Measurements from ENCODE around the gene CFAP77.

Gene CFAP77

GRCh38 chr9:132541051-132541450, 131.0 kb downstream of the CFAP77 start:
- DNase-seq (ENCODE audit: low spot score), result no peak
- TF ChIP-seq, protein P1, sequence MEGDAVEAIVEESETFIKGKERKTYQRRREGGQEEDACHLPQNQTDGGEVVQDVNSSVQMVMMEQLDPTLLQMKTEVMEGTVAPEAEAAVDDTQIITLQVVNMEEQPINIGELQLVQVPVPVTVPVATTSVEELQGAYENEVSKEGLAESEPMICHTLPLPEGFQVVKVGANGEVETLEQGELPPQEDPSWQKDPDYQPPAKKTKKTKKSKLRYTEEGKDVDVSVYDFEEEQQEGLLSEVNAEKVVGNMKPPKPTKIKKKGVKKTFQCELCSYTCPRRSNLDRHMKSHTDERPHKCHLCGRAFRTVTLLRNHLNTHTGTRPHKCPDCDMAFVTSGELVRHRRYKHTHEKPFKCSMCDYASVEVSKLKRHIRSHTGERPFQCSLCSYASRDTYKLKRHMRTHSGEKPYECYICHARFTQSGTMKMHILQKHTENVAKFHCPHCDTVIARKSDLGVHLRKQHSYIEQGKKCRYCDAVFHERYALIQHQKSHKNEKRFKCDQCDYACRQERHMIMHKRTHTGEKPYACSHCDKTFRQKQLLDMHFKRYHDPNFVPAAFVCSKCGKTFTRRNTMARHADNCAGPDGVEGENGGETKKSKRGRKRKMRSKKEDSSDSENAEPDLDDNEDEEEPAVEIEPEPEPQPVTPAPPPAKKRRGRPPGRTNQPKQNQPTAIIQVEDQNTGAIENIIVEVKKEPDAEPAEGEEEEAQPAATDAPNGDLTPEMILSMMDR (IDR thresholded peaks at IDR 0.05; ENCODE audit: borderline replicate concordance, control extremely low read depth, extremely low read depth, insufficient read depth, missing control alignments), result no peak
- in situ Hi-C loops (cut with MboI; ENCODE audit: low sequenced_read_pairs, unreplicated experiment), result no loop called here

DNA sequence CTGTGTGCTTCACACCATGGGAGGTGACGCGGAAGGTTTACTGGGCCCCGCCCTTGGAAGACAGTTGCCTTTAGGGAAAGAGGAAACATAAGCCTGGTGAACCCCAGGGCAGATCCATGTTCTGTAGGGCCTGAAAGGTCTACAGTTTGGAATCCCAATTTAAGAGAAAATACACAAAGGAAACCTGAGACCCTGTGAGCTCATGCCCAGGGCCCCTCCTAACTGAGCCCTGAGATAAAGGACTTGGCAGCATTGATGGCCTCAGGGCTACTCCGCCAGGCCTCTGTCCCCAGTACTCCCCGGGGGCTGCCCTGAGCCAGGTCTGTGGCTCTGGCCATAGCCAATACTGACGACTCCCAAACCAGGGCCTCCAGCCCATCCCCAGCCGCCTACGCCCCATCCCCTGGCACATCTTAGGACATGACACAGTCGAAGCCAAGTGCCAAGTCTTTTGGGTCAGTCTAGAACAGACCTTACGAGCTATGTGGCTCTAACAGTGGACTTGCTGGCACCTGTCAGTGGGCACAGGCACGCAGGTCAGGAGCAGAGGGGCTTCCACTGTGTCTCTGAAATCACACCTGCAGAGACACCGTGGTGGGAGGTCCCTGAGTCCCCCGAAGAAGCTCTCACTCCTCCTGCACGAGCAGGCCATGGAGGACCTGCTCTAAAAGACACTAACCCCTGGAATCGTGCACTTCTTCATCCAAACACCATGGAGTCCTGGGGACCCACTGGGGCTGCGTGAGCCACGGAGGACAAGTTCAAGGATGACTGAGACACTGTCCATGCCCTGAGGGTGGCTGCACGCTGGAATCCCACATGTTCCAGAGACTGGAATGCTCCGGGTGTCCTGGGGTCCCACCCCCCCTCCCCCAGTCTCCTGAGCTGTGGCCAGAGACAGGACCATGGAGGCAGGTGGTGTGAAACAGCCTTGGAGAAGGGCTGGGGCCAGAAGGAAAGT, 132.1 kb downstream of the CFAP77 start:
- TF ChIP-seq, protein P1 (IDR thresholded peaks at IDR 0.05; ENCODE audit: borderline replicate concordance, control extremely low read depth, extremely low read depth, insufficient read depth, missing control alignments), result no peak
- DNase-seq (ENCODE audit: low spot score), result no peak
- in situ Hi-C loops (cut with MboI; ENCODE audit: low sequenced_read_pairs, unreplicated experiment), result no loop called here

DNA sequence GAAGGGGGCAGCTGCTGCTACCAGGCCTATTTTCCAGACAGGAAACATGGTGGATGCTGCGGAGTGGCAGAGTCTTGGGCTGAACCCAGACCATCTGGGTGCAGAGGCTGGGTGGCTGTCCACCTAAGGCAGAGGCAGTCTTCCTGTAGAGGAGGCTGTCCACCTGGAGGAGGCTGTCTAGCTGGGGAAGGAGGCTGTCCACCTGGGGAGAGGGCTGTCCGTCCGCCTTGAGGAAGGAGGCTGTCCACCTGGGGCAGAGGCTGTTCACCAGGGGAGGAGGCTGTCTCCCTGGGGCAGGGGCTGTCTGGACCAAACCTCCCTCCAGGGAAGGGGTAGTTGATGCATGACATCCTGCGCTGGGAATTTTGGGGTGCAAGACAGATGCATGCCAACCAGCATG, 133.2 kb downstream of the CFAP77 start:
- in situ Hi-C loops (cut with MboI; ENCODE audit: low sequenced_read_pairs, unreplicated experiment), result no loop called here
- DNase-seq (ENCODE audit: low spot score), result no peak
- TF ChIP-seq, protein P1 (IDR thresholded peaks at IDR 0.05; ENCODE audit: borderline replicate concordance, control extremely low read depth, extremely low read depth, insufficient read depth, missing control alignments), result no peak

GRCh38 chr9:132543960-132544359, 133.9 kb downstream of the CFAP77 start:
- in situ Hi-C loops (cut with MboI; ENCODE audit: low sequenced_read_pairs, unreplicated experiment), result no loop called here
- TF ChIP-seq, protein P1 (IDR thresholded peaks at IDR 0.05; ENCODE audit: borderline replicate concordance, control extremely low read depth, extremely low read depth, insufficient read depth, missing control alignments), result no peak
- no peak for DNase-seq (ENCODE audit: low spot score)

DNA sequence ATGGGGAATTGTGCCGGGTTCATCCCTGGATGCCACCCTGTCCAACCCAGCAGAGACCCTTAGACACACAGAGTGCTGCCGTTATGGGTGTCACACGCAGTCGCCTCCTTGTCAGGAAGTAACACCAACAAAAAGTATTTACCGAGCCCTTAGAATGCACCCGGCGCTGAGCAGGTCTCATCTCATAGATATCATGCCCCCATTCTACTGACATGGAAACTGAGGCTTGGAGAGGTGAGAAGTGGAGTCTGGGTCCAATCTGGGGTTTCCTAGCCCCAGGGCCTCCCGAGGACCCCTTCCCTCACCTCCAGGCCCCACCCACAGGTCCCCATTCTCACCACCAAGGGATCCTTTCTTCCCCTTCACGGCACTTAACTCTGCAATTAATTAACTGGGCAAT, 135.6 kb downstream of the CFAP77 start:
- in situ Hi-C loops (cut with MboI; ENCODE audit: low sequenced_read_pairs, unreplicated experiment), result no loop called here
- TF ChIP-seq, protein P1 (IDR thresholded peaks at IDR 0.05; ENCODE audit: borderline replicate concordance, control extremely low read depth, extremely low read depth, insufficient read depth, missing control alignments), result no peak
- DNase-seq (ENCODE audit: low spot score), result no peak

DNA sequence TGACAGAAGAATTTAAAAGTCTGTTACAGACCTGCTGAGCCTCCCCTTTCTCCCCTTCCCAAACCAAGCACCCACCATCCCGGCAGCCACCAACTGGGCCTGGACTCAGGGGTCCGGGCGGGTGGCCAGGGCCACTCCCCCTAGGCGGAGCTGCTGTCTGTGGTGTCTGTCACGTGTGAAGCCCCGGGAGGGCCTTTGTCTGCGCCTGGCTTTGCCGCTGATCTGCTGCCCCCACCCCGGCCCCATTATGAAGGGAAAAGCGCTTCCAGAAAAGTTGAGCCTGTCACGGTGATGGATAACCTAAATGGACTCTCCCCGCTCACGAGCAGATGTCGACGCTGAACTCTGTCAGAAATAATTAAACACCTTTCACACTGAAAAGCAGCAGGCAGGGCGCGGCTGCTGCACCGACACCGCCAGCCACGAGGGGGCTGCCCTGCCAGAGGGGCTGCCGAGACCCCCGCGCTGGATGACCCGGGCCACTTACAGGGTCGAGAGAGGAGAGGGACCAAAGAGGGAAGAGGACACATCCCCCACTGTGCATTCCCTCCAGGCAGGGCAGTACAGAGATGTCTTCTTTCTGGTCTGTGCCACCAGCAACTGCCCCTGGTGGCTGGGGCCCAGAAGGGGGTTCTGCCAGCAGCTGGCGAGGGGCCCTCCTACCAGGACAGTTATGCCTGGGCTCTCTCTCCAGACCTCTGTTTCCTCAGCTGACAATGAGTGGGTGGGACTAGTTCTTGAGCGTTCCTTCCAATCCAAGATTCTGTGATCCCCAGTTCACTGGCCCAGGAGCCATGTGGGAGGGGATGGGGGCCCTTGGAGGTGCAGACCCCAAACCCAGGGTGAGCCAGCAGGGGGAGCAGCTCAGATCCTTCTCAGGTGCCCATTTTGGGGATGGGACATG, 136.4 kb downstream of the CFAP77 start:
- TF ChIP-seq, protein P1 (IDR thresholded peaks at IDR 0.05; ENCODE audit: borderline replicate concordance, control extremely low read depth, extremely low read depth, insufficient read depth, missing control alignments), result no peak
- in situ Hi-C loops (cut with MboI; ENCODE audit: low sequenced_read_pairs, unreplicated experiment), result no loop called here
- DNase-seq (ENCODE audit: low spot score), result no peak
